Endothelial cell of umbilical vein (primary cell): ENCODE results near the gene PUDP.

Experiments used
- CTCF ChIP-seq, 2 donors: IDR thresholded peaks; 1 replicate in 1 of 2; 2 replicates in 1 of 2; pipeline ENCODE4 v1.5.1; 2011; ENCODE audit warnings: low read length in 2 of 2, mild to moderate bottlenecking in 2 of 2, moderate library complexity in 2 of 2, control low read depth in 1 of 2, inconsistent platforms in 1 of 2, low read depth in 1 of 2; ENCODE audit not compliant: insufficient read depth in 1 of 2; ENCODE audit errors: extremely low read depth in 1 of 2
- MYC ChIP-seq: IDR thresholded peaks from one replicate; pipeline ENCODE4 v1.6.1; 2011; ENCODE audit warnings: mild to moderate bottlenecking, low read depth, low read length

- TF ChIP-seq MYC (no peak), CTCF (IDR thresholded peaks at IDR 0.05; ENCODE audit: extremely low read depth in 1 of 2, insufficient read depth in 1 of 2, low read depth in 1 of 2, low read length in 2 of 2) (no peak)
These were observed 31.9 kb downstream of the PUDP start for GRCh38 chrX:7116081-7116480.
